ENCODE data around the gene ATG2A. TPM values are rescaled to one million over a fixed set of nuclear protein-coding genes. Genes with fewer than 3 reads are reported as not detected.

Gene ATG2A
- polyA plus RNA-seq, 1 donor (not counting 4 experiments of a cell fraction or from before 2014, with no cell fraction given), result 2.4 TPM

- H3K36me3 ChIP-seq (ENCODE audit: control insufficient read depth in 2 of 2, extremely low read depth in 1 of 2, insufficient read depth in 2 of 2, low read length in 2 of 2), result peaks cover 11 to 31% of the 10 kb centered on the region in 2 experiments
- dilution Hi-C loops (cut with MboI; ENCODE audit: extremely low pct_ligation_motif_present, low sequenced_read_pairs), result no loop called here
- FAIRE-seq, result no peak
These were observed 18.5 kb downstream of the ATG2A start for GRCh38 chr11:64898541-64898940.

DNA sequence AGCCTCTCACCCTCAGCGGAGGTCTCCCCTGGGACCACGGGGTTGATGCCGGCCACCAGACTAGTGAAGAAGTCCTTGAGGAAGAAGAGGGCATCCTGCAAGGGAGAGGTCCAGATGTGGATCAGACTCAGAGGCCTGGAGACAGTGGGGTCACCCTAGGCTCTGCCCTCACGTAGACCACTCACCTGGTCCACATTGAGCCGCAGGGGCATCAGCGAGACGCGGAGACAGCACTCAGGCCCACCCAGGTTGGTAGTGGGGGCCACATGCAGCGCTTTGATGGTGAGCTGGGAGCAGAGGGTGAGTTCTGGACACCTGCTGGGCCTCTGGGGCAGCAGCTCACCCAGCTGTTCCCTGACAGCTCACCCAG, 18.9 kb downstream of the ATG2A start:
- no peaks in the 10 kb centered on the region for H3K9me1 ChIP-seq (ENCODE audit: control insufficient read depth, extremely low read depth, insufficient read depth, low read length)
- H4K20me1 ChIP-seq (ENCODE audit: control insufficient read depth, extremely low read depth, insufficient read depth, low read length), result no peaks in the 10 kb centered on the region
- TF ChIP-seq EZH2 (IDR thresholded peaks at IDR 0.05; ENCODE audit: low read length) (no peak), CTCF (optimal IDR thresholded peaks at IDR 0.05 in 1 of 3, IDR thresholded peaks at IDR 0.05 in 1 of 3, conservative IDR thresholded peaks at IDR 0.05 in 1 of 3; ENCODE audit: extremely low read depth in 1 of 3, insufficient read depth in 2 of 3, low read length in 3 of 3) (no peak)
- H2AFZ ChIP-seq (ENCODE audit: control insufficient read depth, low read length), result no peak overlapping the region
- no peak overlapping the region for H3K4me2 ChIP-seq (ENCODE audit: control insufficient read depth, extremely low read depth, insufficient read depth, low read depth, low read length)
- peaks cover 11 to 31% of the 10 kb centered on the region in 2 experiments for H3K36me3 ChIP-seq (ENCODE audit: control insufficient read depth in 2 of 2, extremely low read depth in 1 of 2, insufficient read depth in 2 of 2, low read length in 2 of 2)
- peaks cover 10% of the 10 kb centered on the region for H3K4me1 ChIP-seq (ENCODE audit: control insufficient read depth, extremely low read depth, insufficient read depth, low read length)
- no peak overlapping the region for H3K9ac ChIP-seq (ENCODE audit: control insufficient read depth, extremely low read depth, insufficient read depth, low read length)
- dilution Hi-C loops (cut with MboI; ENCODE audit: extremely low pct_ligation_motif_present, low sequenced_read_pairs), result no loop called here
- no peak overlapping the region for H3K27ac ChIP-seq (ENCODE audit: control insufficient read depth, insufficient read depth, low read length)
- H3K9me3 ChIP-seq (ENCODE audit: control insufficient read depth, low read depth, low read length), result no peaks in the 10 kb centered on the region
- no peak overlapping the region for H3K4me3 ChIP-seq (ENCODE audit: control insufficient read depth in 2 of 3, extremely low read depth in 1 of 3, insufficient read depth in 2 of 3, low read depth in 1 of 3, low read length in 3 of 3)
- FAIRE-seq (no peak), DNase-seq (ENCODE audit: low read depth, low spot score) (no peak)
- no peaks in the 10 kb centered on the region for H3K79me2 ChIP-seq (ENCODE audit: control insufficient read depth, insufficient read depth, low read length)
- no peaks in the 10 kb centered on the region for H3K27me3 ChIP-seq (ENCODE audit: control insufficient read depth, extremely low read depth, insufficient read depth, low read length)

More at GRCh38 chr11:64898541-64898940, 18.5 kb downstream of the ATG2A start:
- no peaks in the 10 kb centered on the region for H3K9me3 ChIP-seq (ENCODE audit: control insufficient read depth, low read depth, low read length)
- no peak overlapping the region for H3K4me3 ChIP-seq (ENCODE audit: control insufficient read depth in 2 of 3, extremely low read depth in 1 of 3, insufficient read depth in 2 of 3, low read depth in 1 of 3, low read length in 3 of 3)
- H4K20me1 ChIP-seq (ENCODE audit: control insufficient read depth, extremely low read depth, insufficient read depth, low read length), result no peaks in the 10 kb centered on the region
- H3K4me2 ChIP-seq (ENCODE audit: control insufficient read depth, extremely low read depth, insufficient read depth, low read depth, low read length), result no peak overlapping the region
- H3K79me2 ChIP-seq (ENCODE audit: control insufficient read depth, insufficient read depth, low read length), result no peaks in the 10 kb centered on the region
- no peak for DNase-seq (ENCODE audit: low read depth, low spot score)
- no peak overlapping the region for H2AFZ ChIP-seq (ENCODE audit: control insufficient read depth, low read length)
- peaks cover 10% of the 10 kb centered on the region for H3K4me1 ChIP-seq (ENCODE audit: control insufficient read depth, extremely low read depth, insufficient read depth, low read length)
- H3K9ac ChIP-seq (ENCODE audit: control insufficient read depth, extremely low read depth, insufficient read depth, low read length), result no peak overlapping the region
- no peak overlapping the region for H3K27ac ChIP-seq (ENCODE audit: control insufficient read depth, insufficient read depth, low read length)
- H3K27me3 ChIP-seq (ENCODE audit: control insufficient read depth, extremely low read depth, insufficient read depth, low read length), result no peaks in the 10 kb centered on the region
- no peaks in the 10 kb centered on the region for H3K9me1 ChIP-seq (ENCODE audit: control insufficient read depth, extremely low read depth, insufficient read depth, low read length)
- TF ChIP-seq EZH2 (IDR thresholded peaks at IDR 0.05; ENCODE audit: low read length) (no peak), CTCF (optimal IDR thresholded peaks at IDR 0.05 in 1 of 3, IDR thresholded peaks at IDR 0.05 in 1 of 3, conservative IDR thresholded peaks at IDR 0.05 in 1 of 3; ENCODE audit: extremely low read depth in 1 of 3, insufficient read depth in 2 of 3, low read length in 3 of 3) (no peak)

Measured in keratinocyte (primary cell).